SU-DHL-6 (cell line): Measurements from ENCODE around the gene TUBGCP4.

Experiments
- H2AFZ ChIP-seq: fragments of 200-600 bp; sonication (generic); 2 replicates; pipeline ENCODE4 v1.6.1; 2014; ENCODE audit warnings: low read depth, mild to moderate bottlenecking, moderate library complexity, mixed read lengths, antibody characterized with exemption, low read length; ENCODE audit not compliant: severe bottlenecking
- H3F3A ChIP-seq: fragments of 200-600 bp; shearing (Covaris generic); 2 replicates; pipeline ENCODE4 v1.6.0; 2016; ENCODE audit warnings: antibody characterized with exemption, mild to moderate bottlenecking; ENCODE audit not compliant: insufficient read depth
- H3K27ac ChIP-seq: fragments of 200-600 bp; sonication (generic); 2 replicates; pipeline ENCODE4 v1.5.1; 2016; ENCODE audit warnings: low read depth, mild to moderate bottlenecking, low read length, moderate library complexity, mixed read lengths
- H3K27me3 ChIP-seq: fragments of 200-600 bp; sonication (generic), shearing (Covaris generic); 2 replicates; pipeline ENCODE4 v1.6.0; 2014; ENCODE audit warnings: mild to moderate bottlenecking, low read length
- H3K36me3 ChIP-seq: fragments of 200-600 bp; sonication (generic); 2 replicates; pipeline ENCODE4 v1.6.1; 2014; ENCODE audit warnings: mild to moderate bottlenecking, low read length, mixed read lengths
- H3K4me2 ChIP-seq: fragments of 300-600, 200-600 bp; shearing (Covaris generic), sonication (generic); 2 replicates; pipeline ENCODE4 v1.6.0; 2014; ENCODE audit warnings: low read length, low read depth, mild to moderate bottlenecking; ENCODE audit not compliant: poor library complexity, severe bottlenecking
- H3K4me3 ChIP-seq: fragments of 200-600 bp; sonication (generic); 2 replicates; pipeline ENCODE4 v1.5.1; 2014; ENCODE audit warnings: antibody characterized with exemption, low read length, mild to moderate bottlenecking, mixed read lengths; ENCODE audit not compliant: insufficient read depth, poor library complexity, severe bottlenecking
- H3K79me2 ChIP-seq: fragments of 200-600 bp; sonication (generic); 2 replicates; pipeline ENCODE4 v1.6.1; 2014; ENCODE audit warnings: mild to moderate bottlenecking, low read length, moderate library complexity; ENCODE audit not compliant: insufficient read depth
- H3K9ac ChIP-seq: fragments of 200-600 bp; sonication (generic); 2 replicates; pipeline ENCODE4 v1.7.0; 2014; ENCODE audit warnings: mild to moderate bottlenecking, low read length
- H3K9me2 ChIP-seq: fragments of 200-600 bp; sonication (generic); replicated peaks from 2 replicates; pipeline ENCODE4 v1.6.1; 2014; ENCODE audit warnings: low read length; ENCODE audit not compliant: insufficient read depth
- H3K9me3 ChIP-seq: fragments of 200-600 bp; sonication (generic); 2 replicates; pipeline ENCODE4 v1.6.1; 2014; ENCODE audit warnings: low read length, mixed read lengths; ENCODE audit not compliant: insufficient read depth
- H4K20me1 ChIP-seq: fragments of 200-600 bp; sonication (generic); 2 replicates; pipeline ENCODE4 v1.6.1; 2014; ENCODE audit warnings: low read depth, mild to moderate bottlenecking, antibody characterized with exemption, low read length, moderate library complexity, mixed read lengths
- CTCF ChIP-seq: fragments of 200-600 bp; sonication (generic); IDR thresholded peaks from one replicate; pipeline ENCODE4 v1.5.1; 2017; ENCODE audit warnings: antibody characterized with exemption, mild to moderate bottlenecking, low read length, moderate library complexity; ENCODE audit not compliant: insufficient read depth, poor library complexity, severe bottlenecking
- EZH2phosphoT487 ChIP-seq: fragments of 200-600 bp; sonication (generic), shearing (Covaris generic); conservative IDR thresholded peaks from 2 replicates; pipeline ENCODE4 v1.6.1; 2018; ENCODE audit warnings: mild to moderate bottlenecking, antibody characterized with exemption, low read length, moderate library complexity, mixed read lengths

TUBGCP4 gene

DNA sequence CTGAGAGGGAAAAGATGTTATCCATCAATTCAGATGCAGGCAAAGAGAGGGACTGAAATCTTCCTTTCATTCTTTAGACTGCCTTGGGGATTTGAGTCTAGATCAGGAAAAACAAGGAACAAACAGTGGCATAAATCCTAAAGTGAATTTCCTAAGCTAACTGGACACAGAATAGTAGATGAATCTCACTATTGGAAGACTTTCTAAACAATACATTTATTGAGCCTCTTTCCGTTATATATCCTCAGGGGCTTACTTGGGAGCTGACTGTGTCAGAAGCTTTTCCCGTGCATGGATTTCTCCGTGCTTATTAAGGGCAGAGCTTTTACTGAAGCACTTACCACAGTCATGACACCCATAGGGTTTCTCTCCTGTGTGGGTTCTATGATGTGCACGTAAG lies 10.1 kb upstream of the TUBGCP4 start:
- TF ChIP-seq CTCF: no peak
- TF ChIP-seq EZH2phosphoT487: no peak
- Histone ChIP-seq H3K27ac (no peak overlapping the region), H2AFZ (no peak overlapping the region), H3K9ac (no peak overlapping the region), H3K9me2 (no peaks in the 10 kb centered on the region), H4K20me1 (no peaks in the 10 kb centered on the region), H3K4me3 (no peak overlapping the region), H3K79me2 (peaks cover 14% of the 10 kb centered on the region), H3K36me3 (peaks cover 62% of the 10 kb centered on the region), H3F3A (peaks cover 4% of the 10 kb centered on the region; the same call in 1 of the 2 replicates), H3K27me3 (no peaks in the 10 kb centered on the region), H3K9me3 (peaks cover 21% of the 10 kb centered on the region; the same call in 1 of the 2 replicates), H3K4me2 (no peak overlapping the region)

GRCh38 chr15:43361313-43361903 lies 9.5 kb upstream of the TUBGCP4 start:
- H3K4me2 ChIP-seq: no peak overlapping the region
- H3K36me3 ChIP-seq: peaks cover 62% of the 10 kb centered on the region
- H3K4me3 ChIP-seq: no peak overlapping the region

DNA sequence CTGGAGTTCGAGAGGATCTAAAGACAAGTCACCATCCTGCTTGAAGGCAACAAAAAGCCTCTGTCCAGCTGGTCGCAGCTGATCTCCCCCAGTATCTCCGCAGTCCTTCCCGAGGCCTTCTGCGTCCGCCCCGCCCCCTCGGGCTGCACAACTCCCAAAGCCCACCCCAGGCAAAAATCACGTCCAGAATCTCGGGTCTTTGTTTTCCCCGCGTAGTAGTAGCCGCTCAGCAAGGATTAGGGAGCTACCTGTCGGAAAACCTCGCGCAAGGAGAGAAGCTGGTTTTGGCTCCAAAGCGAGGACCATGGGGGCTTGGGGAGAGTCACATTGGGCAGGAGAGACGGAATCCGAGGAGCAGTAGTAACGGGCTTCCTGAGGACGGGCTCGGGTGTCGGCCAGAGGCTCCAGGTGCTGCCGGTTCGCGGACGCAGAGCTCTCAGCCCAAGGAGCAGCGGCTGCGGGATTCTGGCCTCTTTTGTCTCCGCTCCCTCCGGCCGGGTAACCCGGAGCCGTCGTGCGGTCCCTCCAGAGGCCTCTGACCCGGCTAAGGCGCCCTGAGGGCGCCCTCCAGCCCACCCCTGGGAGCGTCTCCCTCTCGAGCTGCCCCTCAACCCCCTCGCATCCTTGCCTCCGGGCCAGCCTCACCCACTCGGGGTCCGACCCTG lies 459 bp upstream of the TUBGCP4 start:
- no peak for TF ChIP-seq EZH2phosphoT487
- TF ChIP-seq CTCF: no peak
- H4K20me1 ChIP-seq: no peaks in the 10 kb centered on the region
- peak overlapping the region; percentile 93 for H2AFZ ChIP-seq
- 0 out of 2 replicates have a peak, but pooled peaks cover 2% of the 10 kb centered on the region for H3K36me3 ChIP-seq
- H3K9me3 ChIP-seq: no peaks in the 10 kb centered on the region
- H3F3A ChIP-seq: peaks cover 6% of the 10 kb centered on the region; the same call in 1 of the 2 replicates
- no peaks in the 10 kb centered on the region for H3K9me2 ChIP-seq
- peak overlapping the region; percentile 96 for H3K9ac ChIP-seq
- H3K27ac ChIP-seq: peak overlapping the region; percentile 62
- H3K27me3 ChIP-seq: no peaks in the 10 kb centered on the region
- peak overlapping the region; percentile 88 for H3K4me3 ChIP-seq
- H3K79me2 ChIP-seq: peaks cover 55% of the 10 kb centered on the region
- peak overlapping the region; percentile 81 for H3K4me2 ChIP-seq

More at GRCh38 chr15:43361313-43361903, 9.5 kb upstream of the TUBGCP4 start:
- Histone ChIP-seq H3K9me3 (peaks cover 21% of the 10 kb centered on the region; the same call in 1 of the 2 replicates), H3F3A (no peaks in the 10 kb centered on the region), H2AFZ (no peak overlapping the region), H3K27me3 (no peaks in the 10 kb centered on the region), H4K20me1 (no peaks in the 10 kb centered on the region), H3K9ac (no peak overlapping the region), H3K27ac (no peak overlapping the region), H3K9me2 (no peaks in the 10 kb centered on the region), H3K79me2 (peaks cover 14% of the 10 kb centered on the region)
- TF ChIP-seq EZH2phosphoT487 (no peak), CTCF (no peak)
